Measurements from ENCODE around the gene TBC1D30.

DNA sequence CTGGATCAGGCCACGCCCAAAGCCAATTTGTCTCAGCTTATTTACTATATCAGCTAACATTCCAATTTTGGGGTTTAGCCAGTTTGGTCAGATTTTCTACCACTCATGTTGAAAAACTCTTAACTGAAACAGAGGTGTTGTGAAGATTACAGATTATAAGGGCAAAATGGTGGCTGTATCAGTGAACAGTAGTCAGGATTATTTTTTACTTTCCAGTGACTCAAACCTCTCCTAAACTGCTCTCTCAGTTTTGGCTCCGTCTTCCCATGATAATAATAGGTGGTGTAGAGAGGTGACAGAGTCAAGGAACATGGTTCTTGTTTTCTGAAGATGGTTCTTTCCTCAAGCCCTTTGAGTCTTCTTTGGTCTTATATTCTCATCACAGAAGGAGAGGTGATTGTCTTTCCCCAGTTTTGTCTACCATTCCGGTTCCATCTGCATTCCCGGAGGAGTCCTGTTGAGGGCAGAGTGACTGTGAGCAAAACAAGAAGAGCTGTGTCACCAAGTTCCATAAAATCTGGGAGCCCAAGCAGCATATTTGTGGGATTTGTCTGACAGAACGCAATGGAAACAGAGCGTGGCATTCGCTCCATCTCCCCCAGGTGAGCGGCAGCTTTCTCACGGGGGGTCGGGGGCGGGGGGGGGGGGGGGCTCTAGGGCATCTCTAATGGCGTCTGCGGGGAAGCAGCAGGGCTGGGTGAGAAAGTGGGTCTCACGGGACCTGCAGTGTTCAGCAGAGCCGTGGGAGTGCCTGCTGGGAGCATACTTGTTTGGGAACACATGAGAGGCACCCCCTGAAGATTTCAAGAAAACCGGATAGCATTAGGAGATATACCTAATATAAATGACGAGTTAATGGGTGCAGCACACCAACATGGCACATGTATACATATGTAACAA, 59.1 kb downstream of the TBC1D30 start:
- TF ChIP-seq CTCF (conservative IDR thresholded peaks at IDR 0.05 in 1 of 2, IDR thresholded peaks at IDR 0.05 in 1 of 2; ENCODE audit: extremely low read depth in 1 of 2, insufficient read depth in 1 of 2, low read depth in 1 of 2, low read length in 2 of 2): peak in 1 of 2 donors; percentile 12
- TF ChIP-seq EZH2 (IDR thresholded peaks at IDR 0.05; ENCODE audit: borderline replicate concordance, low read length): no peak

Measured in mammary epithelial cell (primary cell).